Tibial nerve (tissue), 4 donors: Measurements from ENCODE around the gene CHST7.

Experiments
- EP300 ChIP-seq, 2 donors: sonication (generic); formaldehyde crosslinking; IDR thresholded peaks; one replicate each; pipeline ENCODE4 v1.6.1; 2017; ENCODE audit warnings: antibody characterized with exemption in 2 of 2, mild to moderate bottlenecking in 1 of 2
- POLR2A ChIP-seq, 2 donors: fragments of 450-650 bp; IDR thresholded peaks; one replicate each; pipeline ENCODE4 v1.6.1; 2017; ENCODE audit warnings: antibody characterized with exemption in 2 of 2, mild to moderate bottlenecking in 2 of 2, moderate library complexity in 2 of 2
- TF ChIP-seq, protein P1 (sequence below), 5 experiments: fragments of 200-600 bp in 3 of 5; fragments of 450-650 bp in 2 of 5; sonication (generic) in 3 of 5; IDR thresholded peaks; one replicate each; pipeline ENCODE4 v1.5.1; 2016 to 2019; ENCODE audit warnings: antibody characterized with exemption in 5 of 5, mild to moderate bottlenecking in 3 of 5, moderate library complexity in 2 of 5

DNA sequence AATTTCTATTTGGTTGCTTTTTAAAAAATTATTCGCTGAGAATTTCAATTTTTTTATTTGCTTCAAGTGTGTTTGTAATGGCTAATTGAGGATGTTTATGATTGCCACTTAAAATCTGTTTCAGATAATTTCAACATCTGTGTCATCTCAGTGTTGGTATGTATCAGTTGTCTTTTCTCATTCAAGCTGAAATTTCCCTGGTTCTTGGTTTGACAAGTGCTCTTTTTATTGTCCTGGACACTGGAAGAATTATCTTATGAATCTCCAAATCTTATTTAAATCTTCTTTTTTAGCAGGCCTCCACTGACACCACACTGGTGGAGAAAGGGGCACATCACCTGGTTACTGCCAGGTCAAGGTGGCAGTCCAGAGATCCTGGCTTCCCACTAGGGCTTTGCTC is 21.5 kb downstream of the CHST7 start:
- TF ChIP-seq, protein P1, sequence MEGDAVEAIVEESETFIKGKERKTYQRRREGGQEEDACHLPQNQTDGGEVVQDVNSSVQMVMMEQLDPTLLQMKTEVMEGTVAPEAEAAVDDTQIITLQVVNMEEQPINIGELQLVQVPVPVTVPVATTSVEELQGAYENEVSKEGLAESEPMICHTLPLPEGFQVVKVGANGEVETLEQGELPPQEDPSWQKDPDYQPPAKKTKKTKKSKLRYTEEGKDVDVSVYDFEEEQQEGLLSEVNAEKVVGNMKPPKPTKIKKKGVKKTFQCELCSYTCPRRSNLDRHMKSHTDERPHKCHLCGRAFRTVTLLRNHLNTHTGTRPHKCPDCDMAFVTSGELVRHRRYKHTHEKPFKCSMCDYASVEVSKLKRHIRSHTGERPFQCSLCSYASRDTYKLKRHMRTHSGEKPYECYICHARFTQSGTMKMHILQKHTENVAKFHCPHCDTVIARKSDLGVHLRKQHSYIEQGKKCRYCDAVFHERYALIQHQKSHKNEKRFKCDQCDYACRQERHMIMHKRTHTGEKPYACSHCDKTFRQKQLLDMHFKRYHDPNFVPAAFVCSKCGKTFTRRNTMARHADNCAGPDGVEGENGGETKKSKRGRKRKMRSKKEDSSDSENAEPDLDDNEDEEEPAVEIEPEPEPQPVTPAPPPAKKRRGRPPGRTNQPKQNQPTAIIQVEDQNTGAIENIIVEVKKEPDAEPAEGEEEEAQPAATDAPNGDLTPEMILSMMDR (IDR thresholded peaks at IDR 0.05), result no peak
- TF ChIP-seq POLR2A (IDR thresholded peaks at IDR 0.05) (no peak), EP300 (IDR thresholded peaks at IDR 0.05) (no peak)
